ENCODE data around the gene RTP4.

The RTP4 gene, protein sequence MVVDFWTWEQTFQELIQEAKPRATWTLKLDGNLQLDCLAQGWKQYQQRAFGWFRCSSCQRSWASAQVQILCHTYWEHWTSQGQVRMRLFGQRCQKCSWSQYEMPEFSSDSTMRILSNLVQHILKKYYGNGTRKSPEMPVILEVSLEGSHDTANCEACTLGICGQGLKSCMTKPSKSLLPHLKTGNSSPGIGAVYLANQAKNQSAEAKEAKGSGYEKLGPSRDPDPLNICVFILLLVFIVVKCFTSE

DNA sequence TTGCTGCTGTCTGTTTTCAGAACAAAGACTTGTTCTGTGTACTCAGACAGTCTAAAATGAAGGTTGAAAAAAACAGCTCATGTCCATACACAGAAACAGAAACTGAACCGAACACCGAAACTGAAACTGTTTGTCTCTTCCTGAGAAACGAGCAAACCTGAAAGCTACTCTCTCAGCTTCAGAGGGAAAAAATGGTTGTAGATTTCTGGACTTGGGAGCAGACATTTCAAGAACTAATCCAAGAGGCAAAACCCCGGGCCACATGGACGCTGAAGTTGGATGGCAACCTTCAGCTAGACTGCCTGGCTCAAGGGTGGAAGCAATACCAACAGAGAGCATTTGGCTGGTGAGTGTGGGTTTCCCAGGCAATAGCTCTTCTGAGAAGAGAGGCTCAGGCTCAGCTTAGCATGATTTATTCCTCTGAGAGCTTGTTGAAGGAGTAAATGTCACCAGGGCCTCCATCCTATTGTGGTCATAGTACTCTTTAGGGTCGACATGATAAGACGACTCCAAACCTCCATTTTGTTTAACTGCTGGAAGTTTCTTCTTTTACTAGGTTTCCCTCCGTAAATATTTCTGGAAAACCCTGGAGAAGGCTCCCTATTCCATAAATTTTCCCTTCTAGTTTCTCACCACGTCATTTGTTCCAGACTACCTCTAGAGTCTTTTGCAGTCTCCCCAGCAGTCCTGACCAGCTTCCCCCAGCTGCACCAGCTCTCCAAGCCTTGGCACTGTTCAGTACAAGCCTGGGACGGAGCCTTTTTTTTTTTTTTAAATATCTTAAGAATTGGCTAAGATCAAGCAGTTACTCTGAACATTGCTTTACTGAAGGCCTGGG is at the start of gene RTP4:
Gene RTP4 (plus strand): TSS at position 135 of the 838 bp plus-strand sequence. CDS start 57 bp downstream, at position 192.
- H3K27ac Mint-ChIP-seq: peak within 1 kb of the TSS; percentile 94
- H3K27me3 Mint-ChIP-seq: no peaks in the 10 kb centered on the region
- peak within 1 kb of the TSS; percentile 92 for H3K4me3 Mint-ChIP-seq
- H3K9me3 Mint-ChIP-seq: no peaks in the 10 kb centered on the region
- peaks cover 34% of the 10 kb centered on the region for H3K36me3 Mint-ChIP-seq (ENCODE audit: low read depth)
- H3K4me1 Mint-ChIP-seq (ENCODE audit: low read depth): peaks cover 20% of the 10 kb centered on the region

DNA sequence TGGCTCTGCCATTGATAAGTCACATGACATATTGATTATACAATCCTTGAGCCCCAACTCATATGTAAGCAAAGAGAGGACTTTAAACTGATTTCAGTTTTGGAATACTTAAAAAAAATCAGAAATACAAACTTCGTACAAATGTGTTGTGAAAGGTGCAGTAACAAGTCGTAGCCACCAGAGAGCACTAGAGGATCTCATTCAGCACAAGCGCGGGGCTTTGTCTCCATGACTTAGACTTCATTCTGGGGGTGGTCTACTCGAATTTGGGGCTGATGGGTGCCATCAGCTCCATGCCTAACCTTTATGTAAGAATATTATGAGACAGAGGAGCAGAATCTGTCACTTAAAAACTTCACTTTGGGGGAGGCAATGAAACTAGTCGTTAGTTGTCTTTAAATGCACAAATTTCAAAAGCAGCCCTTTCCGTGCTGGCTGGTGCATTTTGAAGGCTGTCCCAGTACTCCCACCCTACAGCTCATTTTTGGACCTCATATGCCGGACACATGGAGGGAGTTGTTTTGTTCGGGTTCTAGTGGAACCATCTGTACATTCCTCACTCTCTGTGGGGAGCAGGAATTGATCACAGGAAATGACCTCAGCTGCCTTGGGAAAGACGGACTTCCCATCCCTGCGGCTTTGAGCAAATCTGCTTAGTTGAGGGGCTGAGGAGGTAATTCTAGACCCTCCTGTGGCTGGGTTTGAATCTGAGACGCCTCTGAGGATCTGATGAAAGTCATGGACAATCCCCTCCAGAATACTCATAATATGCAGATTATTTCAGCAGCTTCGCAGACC is 49.2 kb upstream of the RTP4 start:
- peaks cover 7% of the 10 kb centered on the region for H3K4me1 Mint-ChIP-seq (ENCODE audit: low read depth)
- H3K4me3 Mint-ChIP-seq: peak overlapping the region; percentile 50
- peaks cover 51% of the 10 kb centered on the region for H3K27me3 Mint-ChIP-seq
- no peaks in the 10 kb centered on the region for H3K36me3 Mint-ChIP-seq (ENCODE audit: low read depth)
- no peak overlapping the region for H3K27ac Mint-ChIP-seq
- H3K9me3 Mint-ChIP-seq: no peaks in the 10 kb centered on the region

DNA sequence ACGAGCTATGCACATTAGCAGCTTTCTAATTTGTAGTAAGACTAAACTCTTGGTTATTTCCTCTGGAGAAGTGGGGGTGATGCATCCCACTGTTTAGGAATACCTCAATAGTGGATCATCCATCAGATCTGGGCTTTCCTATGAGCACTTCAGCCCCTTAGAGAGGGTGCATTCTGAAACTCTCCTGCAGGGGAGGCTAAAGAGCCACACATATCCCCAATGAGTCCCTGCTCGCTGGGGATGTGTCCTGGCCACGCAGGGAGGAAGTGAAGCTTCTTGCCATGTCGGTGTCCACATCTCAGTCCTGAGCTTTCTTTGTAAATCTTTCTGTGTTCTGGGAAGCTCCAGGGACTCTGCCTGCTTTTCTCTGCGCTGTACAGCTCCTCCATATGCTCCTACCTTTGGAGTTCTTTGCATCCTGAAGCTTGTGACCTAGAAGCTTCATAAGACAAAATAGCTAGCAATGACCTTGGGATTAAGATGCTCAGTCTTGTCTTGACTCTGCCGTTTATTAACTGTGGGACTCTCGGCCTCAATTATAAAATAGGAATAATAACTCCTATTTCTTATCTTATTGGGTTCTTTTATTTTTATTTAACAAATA is 48.4 kb upstream of the RTP4 start:
- Mint-ChIP-seq H3K27ac (no peak overlapping the region), H3K4me1 (ENCODE audit: low read depth) (peaks cover 7% of the 10 kb centered on the region), H3K36me3 (ENCODE audit: low read depth) (no peaks in the 10 kb centered on the region), H3K9me3 (no peaks in the 10 kb centered on the region), H3K4me3 (no peak overlapping the region), H3K27me3 (peaks cover 46% of the 10 kb centered on the region)

DNA sequence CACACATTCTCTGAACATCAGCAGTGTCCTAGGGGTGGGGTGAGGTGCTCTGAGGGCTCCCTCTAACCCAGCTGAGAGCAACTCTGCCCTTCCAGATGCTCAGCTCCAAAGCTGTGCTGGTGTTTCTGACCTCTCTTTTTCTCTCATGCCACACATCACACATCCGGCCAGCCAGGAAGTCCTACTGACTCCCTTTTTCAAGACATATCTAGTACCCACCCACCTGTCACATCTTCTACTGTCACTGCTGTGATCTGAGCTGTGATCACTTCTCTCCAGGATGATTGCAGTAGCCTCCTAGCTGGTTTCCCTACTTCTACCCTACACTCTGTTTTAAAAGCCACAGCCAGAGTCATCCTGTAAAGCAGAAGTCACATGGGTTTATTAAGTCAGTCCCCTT is 46.4 kb upstream of the RTP4 start:
- Mint-ChIP-seq H3K4me1 (ENCODE audit: low read depth) (peaks cover 7% of the 10 kb centered on the region), H3K27ac (no peak overlapping the region)

DNA sequence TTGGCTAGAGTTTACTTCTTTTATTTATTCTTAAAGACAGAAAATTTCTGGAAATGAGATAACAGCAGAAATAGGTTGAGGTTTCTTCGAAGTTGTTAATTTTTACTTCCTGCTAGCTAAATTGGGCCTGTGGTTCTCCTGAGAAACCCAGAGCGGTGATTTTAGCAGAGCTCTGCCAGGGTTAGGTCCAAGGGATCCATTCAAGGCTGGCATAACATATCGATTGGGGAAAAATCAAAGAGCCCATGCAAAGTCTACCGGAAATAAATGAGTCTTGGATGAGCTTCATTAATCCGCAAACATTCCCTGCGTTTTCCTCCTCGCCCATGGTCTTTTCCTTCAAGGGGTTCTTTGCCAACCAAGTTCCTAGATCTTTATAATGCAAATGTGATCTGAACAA is 45.9 kb upstream of the RTP4 start:
- H3K4me1 Mint-ChIP-seq (ENCODE audit: low read depth): peaks cover 7% of the 10 kb centered on the region
- H3K4me3 Mint-ChIP-seq: no peak overlapping the region
- H3K27me3 Mint-ChIP-seq: peaks cover 26% of the 10 kb centered on the region
- H3K36me3 Mint-ChIP-seq (ENCODE audit: low read depth): no peaks in the 10 kb centered on the region
- no peak overlapping the region for H3K27ac Mint-ChIP-seq
- no peaks in the 10 kb centered on the region for H3K9me3 Mint-ChIP-seq

More for the DNA sequence above, 46.4 kb upstream of the RTP4 start:
- H3K9me3 Mint-ChIP-seq: no peaks in the 10 kb centered on the region
- H3K36me3 Mint-ChIP-seq (ENCODE audit: low read depth): no peaks in the 10 kb centered on the region
- H3K27me3 Mint-ChIP-seq: peaks cover 31% of the 10 kb centered on the region
- H3K4me3 Mint-ChIP-seq: no peak overlapping the region

DNA sequence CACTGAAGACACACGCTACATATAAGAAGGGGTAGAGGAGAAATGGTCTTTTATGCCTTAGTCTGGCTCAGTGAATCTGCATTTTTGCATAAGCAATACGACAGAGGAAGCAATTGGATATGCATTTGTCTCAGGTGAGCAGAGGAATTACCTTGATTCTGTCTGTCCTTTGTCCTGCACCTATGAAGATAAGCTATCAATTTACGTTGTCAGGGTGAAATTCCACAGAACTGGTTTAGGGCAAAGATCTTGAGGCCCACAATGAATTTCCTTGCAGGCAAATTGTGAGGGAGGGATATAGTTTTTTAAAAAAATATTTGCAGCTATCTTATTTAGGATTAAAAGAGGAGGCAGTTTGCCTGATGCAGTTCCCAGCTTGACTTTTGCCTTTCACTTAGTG is 45.1 kb upstream of the RTP4 start:
- Mint-ChIP-seq H3K4me1 (ENCODE audit: low read depth) (peaks cover 7% of the 10 kb centered on the region), H3K9me3 (no peaks in the 10 kb centered on the region), H3K4me3 (no peak overlapping the region), H3K27me3 (peaks cover 18% of the 10 kb centered on the region), H3K27ac (no peak overlapping the region), H3K36me3 (ENCODE audit: low read depth) (no peaks in the 10 kb centered on the region)

DNA sequence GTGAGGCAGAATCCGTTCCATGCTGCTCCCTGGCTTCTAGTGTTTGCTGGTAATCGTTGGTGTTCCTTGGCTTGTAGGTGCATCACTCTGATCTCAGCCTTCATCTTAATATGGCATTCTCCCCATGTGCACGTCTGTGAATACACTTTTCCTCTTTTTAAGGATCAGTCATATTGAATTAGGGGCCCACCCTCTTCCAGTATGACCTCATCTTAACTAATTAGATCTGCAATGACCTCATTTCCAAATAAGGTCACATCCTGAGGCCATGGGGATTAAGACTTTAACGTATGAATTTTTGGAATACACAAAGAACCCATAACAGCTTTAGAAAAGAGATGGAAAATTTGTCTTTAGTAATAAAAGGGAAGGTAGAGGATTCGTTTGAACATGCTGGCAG is 42.6 kb upstream of the RTP4 start:
- no peak overlapping the region for H3K4me3 Mint-ChIP-seq
- H3K9me3 Mint-ChIP-seq: no peaks in the 10 kb centered on the region
- no peaks in the 10 kb centered on the region for H3K36me3 Mint-ChIP-seq (ENCODE audit: low read depth)

DNA sequence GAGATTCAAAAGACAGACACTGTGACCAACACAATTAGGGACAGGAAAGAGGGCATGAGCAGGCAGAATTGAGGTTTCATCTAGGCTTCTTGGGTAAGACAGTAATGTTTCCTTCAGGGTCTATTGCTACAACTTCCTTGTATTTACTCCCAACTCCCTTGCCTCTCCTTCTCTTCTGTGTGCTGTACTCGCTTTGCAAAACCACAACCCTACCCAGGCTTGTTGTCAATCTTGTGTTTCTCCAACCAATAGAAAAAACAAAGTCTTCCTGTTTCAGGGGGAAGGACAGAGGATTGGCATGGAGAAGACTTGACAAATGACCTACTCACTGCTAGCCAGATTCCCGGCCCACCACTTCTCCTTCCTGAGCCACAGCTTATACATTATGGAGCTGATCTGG is 40.3 kb upstream of the RTP4 start:
- no peaks in the 10 kb centered on the region for H3K4me1 Mint-ChIP-seq (ENCODE audit: low read depth)

More for the DNA sequence above, 42.6 kb upstream of the RTP4 start:
- H3K27ac Mint-ChIP-seq: no peak overlapping the region
- H3K4me1 Mint-ChIP-seq (ENCODE audit: low read depth): no peaks in the 10 kb centered on the region
- no peaks in the 10 kb centered on the region for H3K27me3 Mint-ChIP-seq

DNA sequence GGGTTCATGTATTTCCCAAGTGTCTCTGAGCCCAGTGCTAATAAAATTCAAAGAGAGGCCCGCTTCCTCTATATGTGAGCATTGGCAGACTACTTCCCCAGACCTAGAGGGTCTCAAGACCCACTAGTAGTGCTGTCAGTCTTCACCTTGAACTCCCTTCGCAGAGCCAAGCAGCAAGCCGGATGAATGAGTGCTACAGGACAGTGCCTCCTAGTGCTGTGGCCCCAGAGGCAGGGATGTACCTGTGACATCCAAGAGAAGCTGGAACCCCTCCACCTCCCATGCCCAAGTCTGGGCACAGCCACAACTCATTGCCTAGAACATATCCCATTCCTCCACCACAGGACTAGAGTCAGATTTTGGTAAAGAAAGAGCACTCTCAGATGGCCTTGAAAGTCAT is 39.5 kb upstream of the RTP4 start:
- H3K27me3 Mint-ChIP-seq: no peaks in the 10 kb centered on the region
- no peaks in the 10 kb centered on the region for H3K9me3 Mint-ChIP-seq
- H3K36me3 Mint-ChIP-seq (ENCODE audit: low read depth): no peaks in the 10 kb centered on the region
- no peaks in the 10 kb centered on the region for H3K4me1 Mint-ChIP-seq (ENCODE audit: low read depth)
- no peak overlapping the region for H3K27ac Mint-ChIP-seq
- no peak overlapping the region for H3K4me3 Mint-ChIP-seq

More for the DNA sequence above, 40.3 kb upstream of the RTP4 start:
- Mint-ChIP-seq H3K9me3 (no peaks in the 10 kb centered on the region), H3K4me3 (no peak overlapping the region), H3K36me3 (ENCODE audit: low read depth) (no peaks in the 10 kb centered on the region), H3K27ac (no peak overlapping the region), H3K27me3 (no peaks in the 10 kb centered on the region)

DNA sequence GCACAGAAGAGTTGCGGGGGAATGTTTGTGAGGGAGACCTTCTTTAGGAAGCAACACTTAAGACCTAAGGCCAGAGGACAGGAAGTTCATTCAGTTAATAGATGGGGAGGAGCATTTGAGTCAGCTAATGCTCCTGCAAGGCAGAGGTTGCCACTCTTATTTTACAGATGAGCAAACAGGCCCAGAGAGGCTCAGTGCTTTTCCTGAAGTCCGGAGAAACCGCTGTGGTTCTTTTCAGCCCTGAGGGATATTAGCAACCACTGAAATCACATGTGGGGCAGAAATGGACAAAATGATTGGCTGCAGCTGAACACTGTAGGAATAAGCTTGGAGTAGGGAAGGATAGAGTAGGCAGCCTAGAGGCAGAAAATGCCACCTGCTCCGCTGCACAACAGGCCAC is 33.3 kb upstream of the RTP4 start:
- H3K27me3 Mint-ChIP-seq: peaks cover 4% of the 10 kb centered on the region
- H3K27ac Mint-ChIP-seq: no peak overlapping the region
- H3K36me3 Mint-ChIP-seq (ENCODE audit: low read depth): no peaks in the 10 kb centered on the region
- H3K4me1 Mint-ChIP-seq (ENCODE audit: low read depth): no peaks in the 10 kb centered on the region
- no peak overlapping the region for H3K4me3 Mint-ChIP-seq
- no peaks in the 10 kb centered on the region for H3K9me3 Mint-ChIP-seq

DNA sequence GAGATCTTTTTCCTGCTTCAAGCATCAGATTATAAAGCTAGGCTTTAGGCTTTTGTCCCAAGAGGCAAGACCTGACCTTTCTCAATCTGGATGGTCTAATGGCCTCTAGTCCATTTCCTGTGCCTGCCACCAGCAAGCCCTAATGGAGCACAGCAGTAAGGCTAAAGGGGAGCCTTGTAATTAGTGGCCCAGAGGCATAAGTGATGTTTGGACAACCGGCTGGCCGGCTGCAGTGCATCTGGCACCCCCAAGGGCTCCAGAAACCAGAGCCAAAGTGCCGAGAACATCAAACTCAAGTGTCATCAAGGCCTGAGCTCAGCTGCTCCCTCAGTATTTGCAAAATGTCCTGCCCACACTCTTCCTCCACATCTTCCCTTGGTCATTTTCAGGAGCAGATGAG is 31.9 kb upstream of the RTP4 start:
- peaks cover 8% of the 10 kb centered on the region for H3K27me3 Mint-ChIP-seq
- no peak overlapping the region for H3K27ac Mint-ChIP-seq
- no peaks in the 10 kb centered on the region for H3K9me3 Mint-ChIP-seq
- no peaks in the 10 kb centered on the region for H3K36me3 Mint-ChIP-seq (ENCODE audit: low read depth)
- no peak overlapping the region for H3K4me3 Mint-ChIP-seq
- no peaks in the 10 kb centered on the region for H3K4me1 Mint-ChIP-seq (ENCODE audit: low read depth)

DNA sequence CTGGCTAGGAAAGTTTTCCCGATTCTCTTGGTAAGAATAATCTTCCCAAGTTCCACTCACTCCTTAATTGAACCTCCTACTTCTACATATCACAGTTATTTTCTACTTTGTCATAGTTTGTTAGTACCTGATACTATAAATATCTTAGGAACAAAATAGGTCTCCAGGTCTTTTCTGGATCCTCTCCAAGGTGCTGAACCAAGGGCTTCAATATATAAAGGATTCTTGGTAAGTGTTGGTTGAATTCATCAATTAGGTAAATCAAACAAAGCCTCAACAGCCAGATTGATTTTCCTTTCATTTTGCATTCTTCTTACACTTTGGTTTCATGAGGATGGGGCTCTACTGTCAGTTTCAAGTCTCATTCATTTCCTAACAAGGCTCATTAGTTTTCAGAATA is 27.6 kb upstream of the RTP4 start:
- Mint-ChIP-seq H3K9me3 (no peaks in the 10 kb centered on the region), H3K4me3 (no peak overlapping the region), H3K36me3 (ENCODE audit: low read depth) (no peaks in the 10 kb centered on the region), H3K4me1 (ENCODE audit: low read depth) (no peaks in the 10 kb centered on the region), H3K27me3 (peaks cover 15% of the 10 kb centered on the region), H3K27ac (no peak overlapping the region)

DNA sequence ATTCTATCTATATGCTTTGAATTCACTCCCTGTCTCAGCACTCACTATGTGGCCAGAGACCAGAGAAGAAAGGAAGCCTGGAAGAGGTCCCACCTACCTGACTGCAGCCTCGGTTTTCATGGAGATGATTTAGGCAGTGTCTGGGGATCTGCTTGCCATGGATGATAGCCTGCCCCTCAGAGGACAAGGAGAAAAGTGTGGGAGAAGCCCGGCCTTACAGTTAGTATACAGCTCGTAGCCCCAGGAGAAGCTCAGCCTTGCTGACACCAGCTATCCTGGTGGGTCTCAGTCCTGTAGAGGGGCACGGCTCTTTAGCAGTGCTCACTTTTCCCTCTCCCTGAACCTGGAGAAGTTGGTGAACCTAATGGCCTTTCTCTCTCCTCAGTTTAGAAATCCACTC is 25.9 kb upstream of the RTP4 start:
- H3K4me1 Mint-ChIP-seq (ENCODE audit: low read depth): no peaks in the 10 kb centered on the region
- peaks cover 15% of the 10 kb centered on the region for H3K27me3 Mint-ChIP-seq
- H3K36me3 Mint-ChIP-seq (ENCODE audit: low read depth): no peaks in the 10 kb centered on the region
- H3K4me3 Mint-ChIP-seq: no peak overlapping the region
- no peaks in the 10 kb centered on the region for H3K9me3 Mint-ChIP-seq
- no peak overlapping the region for H3K27ac Mint-ChIP-seq

DNA sequence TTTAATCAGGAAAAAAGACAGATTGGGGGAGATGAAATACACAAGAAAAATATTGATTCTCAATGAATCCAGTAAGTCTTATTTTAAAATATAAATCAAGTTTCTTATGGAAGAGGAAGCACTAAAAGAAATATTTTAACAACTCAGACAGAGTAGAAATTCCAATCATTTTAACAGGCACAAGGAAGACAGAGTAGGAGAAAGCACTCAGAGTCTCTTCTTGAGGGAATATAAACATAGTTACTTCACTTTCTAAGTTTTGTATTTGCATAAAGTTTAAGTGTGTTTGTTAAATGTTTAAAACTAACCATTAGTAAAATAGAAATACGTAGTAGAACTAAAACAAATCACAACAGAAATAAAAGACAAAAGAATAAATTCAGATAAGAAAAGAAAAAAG is 24.5 kb upstream of the RTP4 start:
- H3K27me3 Mint-ChIP-seq: peaks cover 15% of the 10 kb centered on the region
- no peaks in the 10 kb centered on the region for H3K4me1 Mint-ChIP-seq (ENCODE audit: low read depth)
- no peaks in the 10 kb centered on the region for H3K9me3 Mint-ChIP-seq
- H3K36me3 Mint-ChIP-seq (ENCODE audit: low read depth): no peaks in the 10 kb centered on the region
- no peak overlapping the region for H3K27ac Mint-ChIP-seq
- no peak overlapping the region for H3K4me3 Mint-ChIP-seq
